Pancreas (tissue), 10 donors: Measurements from ENCODE around the gene HDAC4. TPM values are rescaled to one million over a fixed set of nuclear protein-coding genes. Genes with fewer than 3 reads are reported as not detected.

Source experiments
- ATAC-seq, 4 donors: fragments of 200-7000 bp; cut with Tn5 transposase; one replicate each; pipeline versions ENCODE4 v1.8.0 to v1.9.1; 2020; ENCODE audit warnings: mild to moderate bottlenecking in 4 of 4, moderate library complexity in 4 of 4
- DNase-seq, 6 donors: peaks; one replicate each; pipeline ENCODE4 v3.0.0-alpha.2; 2020
- FAIRE-seq: peaks from 2 replicates; lab custom pipeline; 2012; peaks lifted over from hg19 to GRCh38; lab: Jason Lieb, UNC
- H3K27ac ChIP-seq, 4 donors: fragments of 200-600 bp; sonication (generic); 1 replicate in 3 of 4; 2 replicates in 1 of 4; pipeline versions ENCODE4 v1.5.0 to v1.8.0; 2020
- H3K27me3 ChIP-seq, 4 donors: fragments of 200-600 bp; one replicate each; pipeline ENCODE4 v1.8.0; 2021
- H3K36me3 ChIP-seq, 3 donors: fragments of 200-600 bp; sonication (generic) in 1 of 3; one replicate each; pipeline versions ENCODE4 v1.5.0 to v1.8.0; 2020 to 2021
- H3K4me1 ChIP-seq, 3 donors: fragments of 200-600 bp; one replicate each; pipeline ENCODE4 v1.8.0; 2021
- H3K4me3 ChIP-seq, 4 donors: fragments of 200-600 bp; sonication (generic) in 2 of 4; one replicate each; pipeline versions ENCODE4 v1.5.0 to v1.8.0; 2020 to 2021
- H3K9me3 ChIP-seq, 4 donors: fragments of 200-600 bp; one replicate each; pipeline ENCODE4 v1.8.0; 2021
- WGBS, 2 donors: extraction: QIAGEN DNeasy Blood & Tissue Kit; methylation state at CpG; one replicate each; pipeline ENCODE4 v1.1.7; 2013; 5-methylcytosine and 5-hydroxymethylcytosine counted together
- intact Hi-C, 3 donors: fragments of 100-400 bp; cut with DNase I; formaldehyde crosslinking; loops; one replicate each; pipeline versions ENCODE4 v1.11.1 to v1.14.2; 2022
- polyA plus RNA-seq, 2 donors: library from polyadenylated mRNA; stranded (reverse); fragments of 200-250 nt; gene quantifications; one replicate each; pipeline ENCODE4 v1.2.3, GENCODE V29; 2013
- total RNA-seq, 6 donors: library from RNA; stranded (reverse); fragmentation: NEBNext Ultra II Directional in 4 of 6; extraction: Animal tissue kit (Norgen Biotek cat#: 25700) in 4 of 6; gene quantifications; one replicate each; pipeline versions ENCODE4 v1.2.1 to v1.2.4, GENCODE V29; 2021 to 2023
- TF ChIP-seq, protein P1 (sequence below), 4 donors: fragments of 200-600 bp; sonication (generic) in 3 of 4; IDR thresholded peaks; one replicate each; pipeline versions ENCODE4 v1.5.0 to v1.8.0; 2021; ENCODE audit warnings: antibody characterized with exemption in 4 of 4
- donor health status: healthy with polysubstance abuse.
- donor health status: DM: no; HTN: no; CAD: no; lungs with moderate emphysema.
- donor health status: DM: no; HTN: no; CAD: no.
- donor health status: control.
- donor health status: control.
- donor health status: Bipolar disorder and iron deficiency.
- donor health status: DM: yes; HTN: yes; CAD: no.
- donor health status: DM: no; HTN: no; CAD: no.
- donor health status: DM: no; HTN: no; CAD: no.
- donor health status: DM: yes; HTN: yes; CAD: no.

Gene HDAC4
- total and polyA plus RNA-seq, 8 donors: 8.2 to 31.8 (median 16.6) TPM

DNA sequence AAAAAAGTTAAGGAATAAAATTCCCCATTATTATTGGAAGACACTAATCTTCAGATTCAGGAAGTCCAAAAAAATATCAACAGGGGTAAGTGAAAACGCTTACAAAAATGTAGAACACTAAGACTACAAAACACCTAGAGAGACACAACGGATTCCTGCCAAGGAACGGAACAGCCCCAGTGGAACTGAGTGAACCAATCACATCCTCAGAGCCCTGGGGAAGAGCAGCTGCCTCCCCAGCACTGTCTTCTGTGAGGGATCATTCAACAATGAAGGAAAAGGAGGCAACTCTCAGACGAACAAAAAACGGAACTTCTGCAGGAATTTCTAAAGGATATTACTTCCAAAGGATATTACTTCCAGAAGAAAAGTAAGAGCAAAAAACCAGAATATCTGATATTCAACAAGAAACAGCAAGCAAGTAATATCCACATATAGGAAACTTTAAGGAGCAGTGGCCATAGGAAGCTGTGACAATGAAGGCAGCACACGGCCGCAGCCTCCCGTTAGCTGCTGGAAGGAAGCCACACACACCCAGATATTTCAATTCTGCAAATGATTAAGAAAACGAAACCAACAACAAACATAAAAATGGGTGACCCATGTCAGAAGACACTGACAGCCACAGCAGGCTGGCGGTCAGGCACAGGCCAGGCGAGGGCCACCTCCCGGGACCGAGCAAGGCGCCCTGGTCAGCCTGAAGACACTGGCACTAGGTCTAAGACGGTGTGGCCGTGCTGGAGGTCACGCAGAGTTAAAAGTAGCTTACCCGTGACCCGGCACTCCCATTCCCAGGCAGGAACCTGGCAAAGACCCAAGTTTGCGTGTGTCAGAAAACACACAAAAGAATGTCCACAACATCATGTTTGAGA is 81.8 kb downstream of the HDAC4 start:
- Histone ChIP-seq H3K4me1 (peaks cover 0 to 4% (median 3%) of the 10 kb centered on the region in 3 donors), H3K9me3 (no peaks in the 10 kb centered on the region), H3K36me3 (no peaks in the 10 kb centered on the region), H3K27me3 (no peaks in the 10 kb centered on the region), H3K27ac (peak overlapping the region in 1 of 4 donors; percentile 28), H3K4me3 (peak overlapping the region in 2 of 4 donors; percentile 18 to 19)
- WGBS, 2 donors: 20 to 30% methylated on average over 20 of the region's 20 CpGs
- FAIRE-seq: no peak
- TF ChIP-seq, protein P1, sequence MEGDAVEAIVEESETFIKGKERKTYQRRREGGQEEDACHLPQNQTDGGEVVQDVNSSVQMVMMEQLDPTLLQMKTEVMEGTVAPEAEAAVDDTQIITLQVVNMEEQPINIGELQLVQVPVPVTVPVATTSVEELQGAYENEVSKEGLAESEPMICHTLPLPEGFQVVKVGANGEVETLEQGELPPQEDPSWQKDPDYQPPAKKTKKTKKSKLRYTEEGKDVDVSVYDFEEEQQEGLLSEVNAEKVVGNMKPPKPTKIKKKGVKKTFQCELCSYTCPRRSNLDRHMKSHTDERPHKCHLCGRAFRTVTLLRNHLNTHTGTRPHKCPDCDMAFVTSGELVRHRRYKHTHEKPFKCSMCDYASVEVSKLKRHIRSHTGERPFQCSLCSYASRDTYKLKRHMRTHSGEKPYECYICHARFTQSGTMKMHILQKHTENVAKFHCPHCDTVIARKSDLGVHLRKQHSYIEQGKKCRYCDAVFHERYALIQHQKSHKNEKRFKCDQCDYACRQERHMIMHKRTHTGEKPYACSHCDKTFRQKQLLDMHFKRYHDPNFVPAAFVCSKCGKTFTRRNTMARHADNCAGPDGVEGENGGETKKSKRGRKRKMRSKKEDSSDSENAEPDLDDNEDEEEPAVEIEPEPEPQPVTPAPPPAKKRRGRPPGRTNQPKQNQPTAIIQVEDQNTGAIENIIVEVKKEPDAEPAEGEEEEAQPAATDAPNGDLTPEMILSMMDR (IDR thresholded peaks at IDR 0.05): no peak
- intact Hi-C loops: no loop called here
- peak; percentile 60 to 77 (median 68) for ATAC-seq
- peak in 4 of 6 donors; percentile 44 to 67 (median 51) for DNase-seq

DNA sequence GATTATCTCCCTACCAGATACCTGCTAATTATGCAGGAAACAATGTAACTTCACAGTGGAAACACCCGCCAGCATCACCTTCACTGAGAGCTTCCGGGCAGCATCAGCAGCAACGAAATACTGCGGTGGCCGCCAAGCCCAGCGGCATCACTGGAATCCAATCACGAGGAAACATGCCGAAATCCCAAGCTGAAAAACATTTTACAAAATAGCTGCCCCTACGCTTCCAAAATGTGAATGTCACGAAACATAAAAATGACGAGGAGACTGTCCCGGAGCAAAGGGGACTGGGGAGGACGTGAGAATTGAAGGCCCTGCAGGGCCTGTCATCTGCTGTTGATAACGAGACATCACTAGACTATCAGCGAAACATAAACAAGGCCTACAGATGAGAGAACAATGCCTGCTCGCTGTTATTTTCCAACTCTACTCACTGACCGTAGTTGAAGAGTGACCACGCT is 82.6 kb downstream of the HDAC4 start:
- WGBS, 2 donors: 96 to 97% methylated on average over 18 of the region's 18 CpGs
- DNase-seq: peak in 2 of 6 donors; percentile 5 to 17
- H3K27me3 ChIP-seq: no peaks in the 10 kb centered on the region
- H3K27ac ChIP-seq: no peak overlapping the region
- peaks cover 0 to 4% (median 3%) of the 10 kb centered on the region in 3 donors for H3K4me1 ChIP-seq
- TF ChIP-seq, protein P1 (IDR thresholded peaks at IDR 0.05): no peak
- H3K4me3 ChIP-seq: no peak overlapping the region
- no peak for FAIRE-seq
- no peaks in the 10 kb centered on the region for H3K36me3 ChIP-seq
- no peak for ATAC-seq
- no peaks in the 10 kb centered on the region for H3K9me3 ChIP-seq
- intact Hi-C loops: no loop called here

DNA sequence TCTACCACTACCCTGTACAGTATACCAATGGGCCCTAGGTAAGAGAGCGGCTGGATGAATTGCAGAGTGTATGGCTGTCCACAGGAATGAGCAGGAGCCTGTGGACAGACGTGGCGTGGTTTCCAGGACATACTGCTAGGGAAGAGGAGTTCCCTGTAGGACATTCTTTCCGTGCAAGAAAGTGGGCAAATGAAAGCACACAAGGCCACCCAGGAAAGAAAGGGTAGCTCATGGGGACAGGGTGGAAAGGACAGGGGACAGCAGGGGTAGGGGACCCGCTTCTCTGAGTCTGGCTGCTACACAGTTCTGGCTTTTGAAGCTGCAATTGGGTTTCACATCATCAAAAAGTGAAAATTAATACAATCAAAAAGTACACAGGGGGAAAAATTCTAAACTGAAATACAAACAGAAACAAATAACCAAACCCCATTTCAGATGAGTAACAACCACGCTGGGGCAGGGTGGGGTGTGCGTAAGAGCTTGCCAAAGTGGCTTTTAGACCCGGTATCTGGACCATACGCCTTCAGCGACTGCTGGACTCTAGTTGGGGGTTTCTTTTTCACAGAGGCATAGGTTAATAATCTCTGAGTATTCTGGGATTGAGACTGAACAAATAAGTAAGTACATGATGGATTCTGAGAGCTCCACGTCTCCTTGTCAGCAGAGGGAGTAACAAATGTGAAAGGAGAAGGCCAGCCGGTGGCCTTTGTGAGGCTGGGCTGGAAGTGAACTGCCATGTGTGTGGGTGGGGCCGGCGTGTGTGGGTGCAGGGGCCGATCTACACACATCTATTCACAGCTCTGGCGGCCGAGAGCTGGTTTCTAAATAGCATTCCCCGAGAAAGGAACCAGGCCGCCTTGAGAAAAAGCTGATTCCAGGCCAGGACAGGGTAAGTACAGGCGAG is 84.0 kb downstream of the HDAC4 start:
- 64 to 65% methylated on average over 20 of the region's 20 CpGs for WGBS, 2 donors
- DNase-seq (peak in 3 of 6 donors; percentile 27 to 61 (median 33)), FAIRE-seq (no peak), ATAC-seq (peak; percentile 53 to 78 (median 68))
- Histone ChIP-seq H3K9me3 (no peaks in the 10 kb centered on the region), H3K4me3 (no peak overlapping the region), H3K4me1 (peaks cover 0 to 4% (median 3%) of the 10 kb centered on the region in 3 donors), H3K36me3 (no peaks in the 10 kb centered on the region), H3K27ac (no peak overlapping the region), H3K27me3 (no peaks in the 10 kb centered on the region)
- intact Hi-C loops: no loop called here
- TF ChIP-seq, protein P1 (IDR thresholded peaks at IDR 0.05): no peak

DNA sequence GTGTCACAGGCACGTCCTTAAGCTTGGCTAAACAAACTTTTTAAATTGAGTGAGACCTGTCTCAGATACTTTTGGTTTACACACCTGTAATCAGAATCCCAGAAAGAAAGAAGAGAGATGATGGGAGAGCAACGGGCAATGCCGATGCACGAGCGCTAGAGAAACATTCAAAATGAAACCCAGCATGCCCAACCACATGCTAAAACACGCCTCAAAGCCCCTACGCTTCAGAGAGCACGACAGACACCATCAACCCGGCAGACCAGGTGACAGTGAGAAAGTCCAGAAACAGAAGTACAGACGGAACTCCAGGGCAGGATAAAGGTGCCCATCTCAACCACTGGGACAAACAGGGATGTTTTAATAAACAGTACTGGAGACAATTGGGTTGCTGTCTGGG is 85.5 kb downstream of the HDAC4 start:
- DNase-seq (peak in 1 of 6 donors; percentile 1), FAIRE-seq (no peak), ATAC-seq (no peak)
- Histone ChIP-seq H3K4me1 (peaks cover 0 to 6% (median 4%) of the 10 kb centered on the region in 3 donors), H3K27ac (no peak overlapping the region), H3K36me3 (no peaks in the 10 kb centered on the region), H3K4me3 (no peak overlapping the region), H3K9me3 (no peaks in the 10 kb centered on the region), H3K27me3 (no peaks in the 10 kb centered on the region)
- TF ChIP-seq, protein P1 (IDR thresholded peaks at IDR 0.05): no peak
- intact Hi-C loops: no loop called here
- WGBS, 2 donors: 93 to 98% methylated on average over 10 of the region's 10 CpGs
